Stomach (tissue), 9 donors: ENCODE data around the gene TRIO. TPM values are rescaled to one million over a fixed set of nuclear protein-coding genes. Genes with fewer than 3 reads are reported as not detected.

Experiments
- DNase-seq, 2 donors: peaks; one replicate each; pipeline versions ENCODE4 v3.0.0 to v3.0.0-alpha.2; 2013 to 2019
- H3K27ac ChIP-seq, 5 donors: fragments of 200-600 bp in 4 of 5; sonication (generic) in 4 of 5; one replicate each; pipeline ENCODE4 v1.5.1; 2013 to 2019; ENCODE audit warnings: mild to moderate bottlenecking in 1 of 5, moderate library complexity in 1 of 5
- H3K27me3 ChIP-seq, 3 donors: fragments of 200-600 bp; sonication (generic); one replicate each; pipeline ENCODE4 v1.5.1; 2017 to 2019; ENCODE audit warnings: mixed run types in 1 of 3
- H3K36me3 ChIP-seq, 4 donors: fragments of 200-600 bp; sonication (generic); 1 replicate in 3 of 4; 2 replicates in 1 of 4; pipeline ENCODE4 v1.5.1; 2016 to 2019
- H3K4me1 ChIP-seq, 4 donors: fragments of 200-600 bp; sonication (generic); one replicate each; pipeline ENCODE4 v1.5.1; 2016 to 2019
- H3K4me3 ChIP-seq, 4 donors: fragments of 200-600 bp; sonication (generic) in 3 of 4; one replicate each; pipeline ENCODE4 v1.5.1; 2016 to 2019; ENCODE audit warnings: mild to moderate bottlenecking in 1 of 4
- H3K9me3 ChIP-seq, 4 donors: fragments of 200-600 bp; sonication (generic); one replicate each; pipeline ENCODE4 v1.5.1; 2016 to 2019
- EP300 ChIP-seq: sonication (generic); formaldehyde crosslinking; IDR thresholded peaks from one replicate; pipeline ENCODE4 v1.6.1; 2017; ENCODE audit warnings: antibody characterized with exemption
- POLR2A ChIP-seq, 4 donors: fragments of 450-650 bp; IDR thresholded peaks; one replicate each; pipeline ENCODE4 v1.6.1; 2016; ENCODE audit warnings: antibody characterized with exemption in 4 of 4, control low read depth in 2 of 4, mild to moderate bottlenecking in 1 of 4, moderate library complexity in 1 of 4
- POLR2AphosphoS5 ChIP-seq, 3 donors: sonication (generic); formaldehyde crosslinking; IDR thresholded peaks; one replicate each; pipeline ENCODE4 v1.6.1; 2016; ENCODE audit warnings: antibody characterized with exemption in 3 of 3
- WGBS, 5 donors: extraction: QIAGEN DNeasy Blood & Tissue Kit in 3 of 5; methylation state at CpG; one replicate each; pipeline versions ENCODE4 v1.1.5 to v1.1.7; 2013 to 2018; 5-methylcytosine and 5-hydroxymethylcytosine counted together
- intact Hi-C: fragments of 100-400 bp; cut with DNase I; formaldehyde crosslinking; loops from one replicate; pipeline ENCODE4 v1.15.1; 2023; ENCODE audit warnings: low total_unique reads
- polyA plus RNA-seq, 3 donors: library from polyadenylated mRNA; stranded (reverse); fragments of 200-250 nt; gene quantifications; one replicate each; pipeline ENCODE4 v1.2.3, GENCODE V29; 2013
- total RNA-seq, 5 donors: library from RNA; depleted of rRNA; stranded (reverse); fragments of >200 nt; gene quantifications; one replicate each; pipeline versions ENCODE4 v1.1.0 to v1.2.3, GENCODE V29; 2014 to 2016
- TF ChIP-seq, protein P1 (sequence below), 7 experiments: fragments of 450-650 bp in 4 of 7; fragments of 200-600 bp in 3 of 7; sonication (generic) in 3 of 7; IDR thresholded peaks; one replicate each; pipeline ENCODE4 v1.5.1; 2016 to 2019; ENCODE audit warnings: antibody characterized with exemption in 7 of 7, control low read depth in 2 of 7, mild to moderate bottlenecking in 1 of 7
- donor health status: healthy with polysubstance abuse.
- donor health status: Bipolar disorder and iron deficiency.
- donor health status: healthy.

Gene TRIO
- total and polyA plus RNA-seq, 8 donors: 9.9 to 558 (median 127) TPM

DNA sequence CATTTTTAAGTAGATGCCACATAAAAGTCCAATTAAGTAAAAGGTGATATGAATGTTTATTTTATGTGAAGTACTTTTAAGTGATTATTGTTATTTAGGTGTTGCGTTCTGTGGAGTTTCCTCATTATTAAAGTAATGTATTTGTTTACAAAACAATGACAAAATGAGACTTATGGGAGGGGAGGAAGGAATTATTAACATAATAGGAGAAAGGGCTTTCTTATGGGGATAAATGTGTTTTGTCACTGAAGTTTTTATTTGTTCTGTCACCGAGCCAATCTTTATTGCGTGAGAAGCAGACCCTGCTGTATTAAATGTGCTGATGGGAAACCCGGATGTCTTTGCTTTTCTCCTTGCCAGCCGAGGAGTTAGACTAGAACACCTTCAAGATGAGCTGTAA, 44.5 kb downstream of the TRIO start:
- peaks cover 22 to 97% (median 64%) of the 10 kb centered on the region in 4 donors for H3K4me1 ChIP-seq
- WGBS, 5 donors: 64 to 81% (median 68%) methylated on average over 5 of the region's 5 CpGs
- no peaks in the 10 kb centered on the region for H3K27me3 ChIP-seq
- no peaks in the 10 kb centered on the region for H3K9me3 ChIP-seq
- H3K4me3 ChIP-seq: no peak overlapping the region
- DNase-seq: no peak
- intact Hi-C loops: no loop called here
- H3K27ac ChIP-seq: peak overlapping the region in 4 of 5 donors; percentile 80 to 85 (median 82)
- H3K36me3 ChIP-seq: no peaks in the 10 kb centered on the region
- no peak for TF ChIP-seq POLR2AphosphoS5 (IDR thresholded peaks at IDR 0.05)
- TF ChIP-seq POLR2A (IDR thresholded peaks at IDR 0.05): no peak
- no peak for TF ChIP-seq EP300
- TF ChIP-seq, protein P1, sequence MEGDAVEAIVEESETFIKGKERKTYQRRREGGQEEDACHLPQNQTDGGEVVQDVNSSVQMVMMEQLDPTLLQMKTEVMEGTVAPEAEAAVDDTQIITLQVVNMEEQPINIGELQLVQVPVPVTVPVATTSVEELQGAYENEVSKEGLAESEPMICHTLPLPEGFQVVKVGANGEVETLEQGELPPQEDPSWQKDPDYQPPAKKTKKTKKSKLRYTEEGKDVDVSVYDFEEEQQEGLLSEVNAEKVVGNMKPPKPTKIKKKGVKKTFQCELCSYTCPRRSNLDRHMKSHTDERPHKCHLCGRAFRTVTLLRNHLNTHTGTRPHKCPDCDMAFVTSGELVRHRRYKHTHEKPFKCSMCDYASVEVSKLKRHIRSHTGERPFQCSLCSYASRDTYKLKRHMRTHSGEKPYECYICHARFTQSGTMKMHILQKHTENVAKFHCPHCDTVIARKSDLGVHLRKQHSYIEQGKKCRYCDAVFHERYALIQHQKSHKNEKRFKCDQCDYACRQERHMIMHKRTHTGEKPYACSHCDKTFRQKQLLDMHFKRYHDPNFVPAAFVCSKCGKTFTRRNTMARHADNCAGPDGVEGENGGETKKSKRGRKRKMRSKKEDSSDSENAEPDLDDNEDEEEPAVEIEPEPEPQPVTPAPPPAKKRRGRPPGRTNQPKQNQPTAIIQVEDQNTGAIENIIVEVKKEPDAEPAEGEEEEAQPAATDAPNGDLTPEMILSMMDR (IDR thresholded peaks at IDR 0.05): no peak

DNA sequence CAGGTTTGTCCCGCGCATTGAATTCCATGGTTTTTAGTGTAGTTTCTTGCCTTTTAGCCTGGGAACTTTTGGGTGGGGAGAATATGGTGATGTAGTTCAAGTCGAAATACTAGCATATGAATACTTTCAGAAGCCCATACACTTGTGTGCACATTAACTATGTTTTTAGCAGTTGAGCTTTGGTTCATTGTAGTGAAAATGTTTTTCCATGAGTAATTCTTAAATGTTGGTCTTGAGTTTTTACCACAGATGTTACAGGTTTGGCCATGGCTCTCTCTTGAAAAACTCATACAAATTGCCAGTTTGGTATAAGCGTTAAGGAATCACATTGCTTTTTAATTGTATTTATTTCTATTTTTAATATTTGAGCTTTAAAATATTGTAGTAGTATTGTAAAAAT, 45.6 kb downstream of the TRIO start:
- intact Hi-C loops: no loop called here
- no peaks in the 10 kb centered on the region for H3K9me3 ChIP-seq
- no peak overlapping the region for H3K4me3 ChIP-seq
- no peaks in the 10 kb centered on the region for H3K36me3 ChIP-seq
- no peak for DNase-seq
- H3K27me3 ChIP-seq: no peaks in the 10 kb centered on the region
- peak overlapping the region in 4 of 5 donors; percentile 66 to 85 (median 82) for H3K27ac ChIP-seq
- 93 to 96% (median 95%) methylated on average over 4 of the region's 4 CpGs for WGBS, 5 donors
- H3K4me1 ChIP-seq: peaks cover 17 to 96% (median 61%) of the 10 kb centered on the region in 4 donors
- TF ChIP-seq, protein P1 (IDR thresholded peaks at IDR 0.05): no peak
- no peak for TF ChIP-seq POLR2AphosphoS5 (IDR thresholded peaks at IDR 0.05)
- TF ChIP-seq POLR2A (IDR thresholded peaks at IDR 0.05): no peak
- TF ChIP-seq EP300: no peak

DNA sequence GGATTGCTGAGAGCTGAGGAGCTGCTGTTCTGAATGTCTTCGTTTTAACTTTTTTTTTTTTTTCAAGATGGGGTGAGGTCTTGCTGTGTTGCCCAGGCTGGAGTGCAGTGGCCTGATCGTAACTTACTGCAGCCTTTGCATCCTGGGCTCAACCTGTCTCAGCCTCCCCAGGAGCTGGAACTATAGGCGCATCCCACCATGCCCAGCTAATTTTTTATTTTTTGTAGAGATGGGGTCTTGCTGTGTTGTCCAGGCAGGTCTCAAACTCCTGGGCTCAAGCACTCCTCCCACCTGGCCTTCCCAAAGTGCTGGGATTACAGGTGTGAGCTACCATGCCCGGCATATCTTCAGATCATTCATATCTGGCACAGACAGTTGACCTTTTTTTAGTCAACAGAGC, 46.5 kb downstream of the TRIO start:
- H3K4me1 ChIP-seq: peaks cover 17 to 96% (median 57%) of the 10 kb centered on the region in 4 donors
- no peak for TF ChIP-seq EP300
- no peak for DNase-seq
- intact Hi-C loops: no loop called here
- 53 to 72% (median 61%) methylated on average over 4 of the region's 4 CpGs for WGBS, 5 donors
- H3K36me3 ChIP-seq: no peaks in the 10 kb centered on the region
- H3K9me3 ChIP-seq: no peaks in the 10 kb centered on the region
- peak overlapping the region in 4 of 5 donors; percentile 66 to 85 (median 76) for H3K27ac ChIP-seq
- no peak overlapping the region for H3K4me3 ChIP-seq
- H3K27me3 ChIP-seq: no peaks in the 10 kb centered on the region

DNA sequence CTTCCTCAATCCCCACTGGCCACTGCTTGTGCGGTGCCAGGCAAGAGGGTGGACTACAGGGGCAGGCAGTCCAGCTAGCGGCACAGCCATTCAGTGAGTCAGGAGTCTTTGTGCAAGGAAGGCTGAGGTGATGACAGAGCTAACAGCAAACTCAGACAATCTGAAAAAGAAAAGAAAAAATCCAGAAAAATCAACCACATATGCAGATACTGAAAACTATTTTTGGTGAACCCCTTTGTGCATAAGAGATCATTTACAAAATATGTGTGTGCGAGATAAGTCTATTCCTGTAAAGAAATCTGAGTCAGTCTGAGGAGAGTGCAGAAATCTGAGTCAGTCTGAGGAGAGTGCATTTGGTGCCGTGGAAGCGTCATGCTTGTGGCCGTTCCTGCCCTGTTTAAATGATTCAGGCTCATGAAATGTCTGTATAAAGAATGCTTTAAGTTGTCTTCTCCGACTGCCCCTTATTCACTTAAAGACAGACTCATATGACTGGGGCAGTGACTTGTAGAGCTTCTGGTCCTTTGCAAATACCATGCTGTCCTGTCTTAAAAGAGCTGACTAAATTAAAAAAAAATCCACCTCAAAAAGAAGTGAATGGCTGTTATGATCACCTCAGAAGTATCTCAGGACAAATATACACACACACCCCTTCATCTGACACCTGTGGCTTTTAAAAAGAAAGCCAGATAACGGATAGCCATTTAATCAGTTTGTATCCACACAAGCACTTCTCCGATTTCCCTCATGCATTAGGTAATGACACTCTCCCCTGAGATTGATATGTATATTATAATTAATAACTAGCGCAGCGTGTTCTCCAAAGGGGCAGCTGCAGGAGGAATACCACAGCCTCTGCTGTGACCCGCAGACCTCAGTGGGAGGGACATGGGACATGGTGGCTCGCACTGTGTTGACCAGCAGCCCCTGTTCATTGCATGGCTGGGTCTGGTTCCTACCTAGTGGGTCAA, 47.3 kb downstream of the TRIO start:
- Histone ChIP-seq H3K4me3 (no peak overlapping the region), H3K27me3 (no peaks in the 10 kb centered on the region), H3K4me1 (peaks cover 17 to 89% (median 49%) of the 10 kb centered on the region in 4 donors), H3K9me3 (no peaks in the 10 kb centered on the region), H3K27ac (peak overlapping the region; percentile 46 to 85 (median 67)), H3K36me3 (no peaks in the 10 kb centered on the region)
- peak in 1 of 2 donors; percentile 60 for DNase-seq
- intact Hi-C loops: no loop called here
- TF ChIP-seq, protein P1 (IDR thresholded peaks at IDR 0.05): no peak
- peak in 2 of 3 donors; percentile 13 to 75 for TF ChIP-seq POLR2AphosphoS5 (IDR thresholded peaks at IDR 0.05)
- 42 to 50% (median 46%) methylated on average over 13 of the region's 13 CpGs for whole genome bisulfite sequencing, 5 donors
